HG03045 (cell line): Measurements from ENCODE around the gene SASS6.
A peak's percentile ranks its signal among the peaks of the same experiment; 100 is the strongest.

Experiments
- ATAC-seq: cut with Tn5 transposase; IDR thresholded peaks from one replicate; pipeline ENCODE4 v1.9.1; 2021; ENCODE audit warnings: mild to moderate bottlenecking, moderate library complexity; ENCODE audit not compliant: unreplicated experiment

Gene SASS6

DNA sequence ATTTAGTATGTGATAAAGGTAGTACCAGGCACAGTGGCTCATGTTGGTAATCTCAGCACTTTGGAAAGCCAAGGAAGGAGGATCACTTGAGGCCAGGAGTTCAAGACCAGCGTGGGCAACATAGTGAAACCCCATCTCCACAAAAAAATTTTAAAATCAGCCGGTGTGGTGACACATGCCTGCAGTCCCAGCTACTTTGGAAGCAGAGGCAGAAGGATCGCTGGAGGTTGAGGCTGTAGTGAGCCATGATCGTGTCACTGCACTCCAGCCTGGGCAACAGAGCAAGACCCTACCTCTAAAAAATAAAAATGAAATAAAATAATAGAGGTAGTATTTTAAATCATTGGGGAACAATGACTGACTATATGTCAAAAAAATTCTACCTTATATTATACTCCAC is 17.2 kb downstream of the SASS6 start:
- no peak for ATAC-seq

DNA sequence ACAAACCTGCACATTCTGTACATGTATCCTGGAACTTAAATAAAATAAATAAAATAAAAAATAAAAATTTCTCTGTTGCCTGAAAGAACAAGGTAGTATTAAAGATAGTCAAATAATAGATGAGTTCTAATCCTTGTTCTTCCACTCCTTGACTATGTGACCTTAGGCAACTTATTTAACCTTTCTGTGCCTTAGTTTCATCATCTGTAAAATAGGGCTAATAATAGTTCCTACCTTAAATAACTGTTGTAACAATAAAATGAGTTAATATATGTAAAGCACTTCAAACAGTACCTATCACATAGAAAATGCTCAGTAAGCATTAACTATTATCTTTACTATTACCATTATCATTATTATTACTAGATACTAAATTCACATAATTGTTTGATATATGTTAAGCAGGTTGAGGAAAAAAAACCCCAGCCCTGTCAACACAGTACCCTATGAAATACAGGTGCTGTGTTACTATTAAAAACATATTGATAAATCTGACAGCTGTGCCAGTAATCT is 23.1 kb downstream of the SASS6 start:
- ATAC-seq = no peak

DNA sequence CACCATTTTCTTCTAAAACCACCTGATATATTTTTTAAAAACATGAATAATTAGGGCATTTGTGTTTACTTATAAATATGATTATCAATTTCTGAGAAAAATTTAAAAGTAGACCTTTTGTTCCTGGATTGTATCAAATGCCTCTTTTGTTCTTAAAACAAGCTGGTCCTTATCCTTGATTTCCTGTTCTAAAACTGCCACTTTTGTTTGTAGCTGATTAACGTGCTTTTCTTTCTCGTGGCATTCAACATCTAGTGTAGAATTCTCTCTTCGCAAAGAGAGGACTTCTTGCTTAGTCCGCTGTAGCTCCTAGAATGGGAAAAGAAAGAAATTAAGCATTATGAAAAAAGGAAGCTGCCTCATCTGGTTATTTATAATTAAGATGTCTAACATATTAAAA is 25.0 kb downstream of the SASS6 start:
- ATAC-seq = no peak

DNA sequence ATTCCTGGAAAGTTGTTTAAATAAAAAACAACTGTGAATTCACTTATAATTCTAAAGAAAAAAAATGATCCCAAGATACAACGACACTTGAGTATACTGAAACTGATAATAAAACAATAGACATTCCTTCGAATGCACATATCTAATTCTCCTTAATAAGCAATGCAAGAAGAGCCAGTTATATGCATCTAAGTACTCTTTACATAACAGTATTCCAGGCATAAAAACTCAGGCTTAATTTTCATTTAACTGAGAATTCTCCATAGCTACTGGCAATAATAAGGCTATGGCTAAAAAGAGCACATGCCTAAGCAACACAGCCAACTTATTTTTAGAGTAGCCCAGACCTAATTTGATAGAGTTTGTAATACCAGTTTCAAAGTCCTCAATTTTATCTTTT is 31.2 kb downstream of the SASS6 start:
- no peak for ATAC-seq

DNA sequence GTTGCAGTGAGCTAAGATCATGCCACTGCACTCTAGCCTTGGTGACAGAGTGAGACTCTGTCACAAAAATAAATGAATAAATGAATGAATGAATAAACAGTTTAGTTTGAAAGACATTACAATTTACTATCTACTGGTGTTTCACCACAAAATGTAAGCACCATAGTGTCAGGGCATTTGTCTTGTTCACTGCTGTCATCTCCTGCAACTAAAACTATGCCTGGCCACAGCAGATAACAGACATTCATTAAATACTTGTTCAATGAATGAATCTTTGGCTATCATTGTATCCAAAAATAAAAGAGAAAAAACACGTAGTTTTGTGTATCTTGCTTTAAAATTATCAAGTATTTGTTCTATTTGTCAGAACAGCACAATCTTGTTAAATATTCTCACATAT is 32.5 kb downstream of the SASS6 start:
- ATAC-seq = no peak

DNA sequence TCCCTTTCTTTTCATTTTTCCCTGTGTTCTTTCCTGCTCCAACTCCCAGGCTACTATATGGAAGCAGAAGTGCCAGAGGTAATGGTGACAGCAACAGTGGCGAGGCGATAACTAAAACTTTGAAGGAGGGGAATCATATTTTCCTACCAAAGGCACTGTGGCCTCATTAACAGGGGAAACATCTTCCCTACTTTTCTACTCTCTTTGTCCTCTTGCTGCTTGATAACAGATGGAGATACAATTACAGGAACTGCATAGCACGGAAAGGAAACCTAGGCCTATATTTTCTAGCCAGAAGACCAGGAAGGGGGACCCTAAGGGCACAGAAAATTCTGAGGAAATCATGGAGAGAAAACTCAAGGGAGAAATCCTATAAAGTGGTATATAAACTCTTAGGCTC is 42.3 kb downstream of the SASS6 start:
- no peak for ATAC-seq

DNA sequence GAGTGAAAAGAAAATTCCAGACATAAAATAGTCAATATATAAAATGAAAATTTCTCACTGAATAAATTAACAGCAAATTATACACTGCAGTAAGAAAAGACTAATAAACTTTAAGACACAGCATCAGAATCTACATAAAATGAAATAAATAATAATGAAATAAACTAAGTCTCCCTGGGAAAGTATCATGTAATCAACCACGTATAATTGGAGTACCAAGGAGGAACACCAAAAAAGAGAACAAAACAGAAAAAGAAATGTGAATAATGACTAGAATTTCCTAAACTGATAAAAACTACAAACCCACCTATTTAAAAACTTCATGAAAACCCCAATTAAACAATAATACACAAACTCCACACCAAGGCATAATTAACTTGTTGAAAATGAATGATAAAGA is 43.6 kb downstream of the SASS6 start:
- no peak for ATAC-seq

DNA sequence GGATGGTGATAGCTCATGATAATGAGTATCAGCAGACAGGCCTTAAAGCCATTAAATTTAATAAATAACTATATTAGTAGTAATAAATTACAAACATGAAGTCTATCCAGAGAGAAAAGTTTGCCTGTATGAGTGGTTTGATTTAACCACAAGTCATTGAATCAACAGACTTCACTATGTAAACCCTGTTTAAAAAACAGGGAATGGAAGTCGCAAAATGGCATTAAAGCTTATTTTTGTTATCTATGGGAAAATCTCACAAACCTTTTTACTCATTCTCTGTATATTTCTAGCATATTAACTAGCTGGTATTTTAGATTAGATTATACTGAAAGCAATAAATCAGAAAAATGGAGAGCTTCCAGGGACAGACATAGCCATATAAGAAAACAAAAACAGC is 45.3 kb downstream of the SASS6 start:
- ATAC-seq = no peak

DNA sequence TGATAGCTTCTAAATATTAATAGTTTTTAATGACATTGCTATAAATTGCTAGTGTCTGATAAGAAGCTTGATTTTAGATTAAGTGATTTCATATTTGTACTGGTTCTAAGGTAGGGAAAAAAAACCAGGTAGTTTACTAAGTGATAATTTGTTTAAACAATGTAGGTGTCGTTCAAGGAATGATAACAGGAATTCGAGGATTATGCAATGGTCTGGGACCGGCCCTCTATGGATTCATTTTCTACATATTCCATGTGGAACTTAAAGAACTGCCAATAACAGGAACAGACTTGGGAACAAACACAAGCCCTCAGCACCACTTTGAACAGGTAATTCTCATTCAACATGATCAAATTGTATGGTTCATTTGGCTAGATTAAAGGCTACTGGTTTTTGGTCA is 52.4 kb downstream of the SASS6 start:
- no peak for ATAC-seq

DNA sequence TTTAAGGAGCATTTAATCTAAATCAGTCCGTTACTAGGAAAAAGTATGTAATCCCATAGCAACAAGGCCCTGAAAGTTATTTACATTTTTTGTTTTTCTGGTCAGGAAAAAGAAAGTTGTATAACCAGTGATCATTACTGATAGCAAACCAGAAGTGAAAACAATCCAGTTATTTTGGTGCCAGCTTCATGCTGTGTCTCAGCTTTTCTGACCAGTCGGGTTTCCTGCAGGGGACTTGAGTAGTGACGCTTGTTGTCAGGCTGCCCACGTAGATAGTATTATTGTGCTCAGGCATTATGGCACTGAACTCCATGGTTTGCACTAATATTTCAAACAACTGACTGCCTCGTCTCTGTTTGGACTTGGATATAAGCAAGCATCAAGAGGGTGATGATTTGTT is 55.2 kb downstream of the SASS6 start:
- peak; percentile 53 for ATAC-seq

DNA sequence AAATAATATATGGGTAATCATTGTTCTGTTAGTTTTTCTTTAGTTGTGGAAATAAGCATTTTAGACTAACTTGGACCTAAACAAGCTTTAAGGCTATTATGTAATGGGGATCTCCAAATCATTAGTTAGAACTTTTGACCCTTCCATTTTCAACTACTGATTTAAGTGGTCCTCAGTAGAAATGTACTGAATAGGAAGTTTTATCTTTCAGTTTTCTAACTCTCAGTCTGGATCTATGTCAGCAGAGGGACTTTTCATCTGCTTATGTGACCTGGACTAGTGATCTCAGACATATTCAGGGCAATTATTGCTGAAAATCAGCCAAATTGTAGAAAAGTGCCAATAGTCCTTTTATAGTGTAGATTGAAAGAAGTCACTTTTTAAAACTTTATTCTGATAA is 56.0 kb downstream of the SASS6 start:
- ATAC-seq = peak; percentile 75

DNA sequence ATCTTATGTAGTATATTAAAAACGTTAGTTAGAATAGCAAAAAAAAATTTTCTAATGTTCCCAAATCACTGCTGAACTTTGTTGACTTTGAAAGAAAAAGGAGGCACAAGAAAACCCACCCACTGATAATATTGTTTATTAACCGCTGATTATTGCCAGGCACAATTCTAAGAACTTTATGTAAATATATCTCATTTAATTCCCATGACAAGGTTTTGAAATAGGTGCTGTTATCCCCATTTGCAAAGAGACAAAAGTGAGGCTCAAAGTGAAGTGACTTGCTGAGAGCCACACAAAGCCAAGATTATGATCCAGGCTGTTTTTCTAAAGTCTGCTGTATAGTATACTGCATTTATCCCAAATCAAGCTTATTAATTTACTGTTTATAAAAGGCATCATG is 56.4 kb downstream of the SASS6 start:
- peak; percentile 8 for ATAC-seq

DNA sequence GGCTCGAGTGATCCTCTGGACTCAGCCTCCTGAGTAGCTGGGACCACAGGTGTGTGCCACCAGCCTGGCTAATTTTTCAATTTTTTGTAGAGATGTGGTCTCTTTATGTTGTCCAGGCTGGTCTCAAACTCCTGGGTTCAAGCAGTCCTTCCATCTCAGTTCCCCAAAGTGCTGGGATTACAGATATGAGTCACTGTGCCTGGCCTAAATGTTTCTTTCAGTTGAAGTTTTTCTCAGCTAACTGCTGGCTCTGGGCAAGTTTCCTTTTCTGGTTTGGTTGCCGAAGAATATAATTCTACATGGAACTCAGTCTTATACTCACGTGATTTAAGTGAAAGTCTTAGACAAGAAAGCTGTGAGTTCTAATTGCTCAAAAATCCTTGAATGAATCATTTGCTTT is 57.0 kb downstream of the SASS6 start:
- ATAC-seq = peak; percentile 50

DNA sequence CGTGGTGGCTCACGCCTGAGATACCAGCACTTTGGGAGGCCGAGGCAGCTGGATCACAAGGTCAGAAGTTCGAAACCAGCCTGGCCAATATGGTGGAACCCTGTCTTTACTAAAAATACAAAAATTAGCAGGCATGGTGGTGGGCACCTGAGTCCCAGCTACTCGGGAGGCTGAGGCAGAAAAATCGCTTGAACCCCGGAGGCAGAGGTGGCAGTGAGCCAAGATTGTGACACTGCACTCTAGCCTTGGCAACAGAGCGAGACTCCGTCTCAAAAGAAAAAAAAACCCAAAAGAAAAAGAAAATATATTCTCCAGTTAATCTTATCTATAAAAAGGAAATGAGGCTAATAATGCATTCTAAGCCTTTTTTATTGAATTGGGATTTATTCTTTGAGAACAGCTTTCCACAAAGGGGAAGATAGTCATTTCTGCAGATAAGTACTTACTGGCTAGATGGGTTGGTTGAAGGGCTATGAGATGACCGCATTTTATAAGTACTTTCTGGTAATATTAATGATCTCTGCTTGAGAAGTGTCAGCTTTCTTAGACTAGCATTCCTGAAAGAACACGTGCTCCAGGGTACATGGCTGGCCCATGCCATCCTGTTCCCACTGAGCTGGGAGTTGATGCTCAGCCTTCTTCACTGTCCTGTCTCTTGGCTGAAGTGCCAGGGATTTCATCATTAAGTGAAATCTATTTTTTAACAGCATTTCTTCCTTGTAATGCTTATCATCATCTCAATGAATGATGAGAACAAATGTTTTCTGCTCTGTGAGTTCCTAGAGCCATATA is 57.9 kb downstream of the SASS6 start:
- no peak for ATAC-seq

DNA sequence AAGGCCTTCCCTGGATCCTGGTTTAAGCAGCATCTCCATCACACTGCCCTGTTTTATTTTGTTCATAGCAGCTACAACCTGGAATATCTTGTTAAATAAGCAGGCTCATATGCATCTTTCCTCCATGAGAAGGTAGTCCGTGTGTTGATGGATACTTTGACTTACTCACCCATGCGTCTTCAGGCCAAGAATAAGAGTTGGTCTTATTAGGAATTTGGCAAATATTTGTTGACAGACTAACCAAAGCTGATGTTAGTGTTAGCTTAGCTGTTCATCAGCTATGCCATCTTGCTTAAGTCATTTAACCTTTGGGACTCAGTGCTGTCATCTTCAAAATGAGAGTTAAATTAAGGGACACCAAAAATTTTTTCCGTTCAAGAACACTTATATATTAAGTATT is 59.2 kb downstream of the SASS6 start:
- no peak for ATAC-seq

DNA sequence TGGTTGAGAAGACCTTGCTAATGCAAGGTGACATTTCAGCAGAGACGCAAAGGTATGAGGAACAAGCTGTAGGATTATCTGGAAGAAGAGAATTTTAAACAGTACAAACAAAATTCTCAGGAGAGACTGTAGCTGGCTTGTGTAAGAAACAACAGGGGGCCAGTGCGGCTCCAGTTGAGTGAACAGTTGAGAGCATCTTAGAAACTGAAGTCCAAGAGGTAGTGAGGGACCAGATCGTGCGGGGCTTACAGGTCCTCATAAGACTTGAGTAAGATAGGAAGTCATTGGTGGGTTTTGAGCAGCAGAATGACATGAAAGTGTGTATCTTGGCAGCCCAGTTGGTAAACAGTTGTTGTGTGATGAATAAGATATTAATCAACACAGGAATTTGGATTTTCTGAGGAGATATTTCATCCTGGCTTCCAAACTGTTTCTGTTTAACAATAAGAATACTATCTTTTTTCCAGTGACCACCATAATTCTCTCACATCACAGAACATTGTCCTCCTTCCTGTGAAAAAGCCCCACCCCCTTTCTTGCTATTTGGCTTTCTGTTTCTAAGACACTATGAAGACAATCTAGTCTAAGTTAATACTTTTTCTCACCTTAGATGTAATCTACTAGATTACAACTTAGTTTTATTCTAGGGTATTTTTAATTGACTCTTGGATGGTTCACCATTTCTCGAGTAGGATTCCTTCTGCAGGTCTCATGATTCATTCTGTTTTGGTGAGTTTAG is 62.4 kb downstream of the SASS6 start:
- ATAC-seq = no peak

DNA sequence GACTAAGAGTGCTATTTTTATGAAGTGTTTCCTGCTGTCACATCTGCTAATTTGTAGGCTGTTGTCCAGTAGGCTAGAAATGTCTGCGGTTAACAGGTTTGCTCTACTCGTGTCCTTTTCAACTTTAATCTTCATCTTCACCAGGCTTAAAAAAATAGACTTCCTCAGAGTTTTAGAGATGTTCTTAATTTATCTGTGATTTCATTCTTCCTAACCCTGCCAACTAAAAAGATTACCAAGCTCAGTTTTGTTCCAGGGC is 66.8 kb downstream of the SASS6 start:
- ATAC-seq = no peak

DNA sequence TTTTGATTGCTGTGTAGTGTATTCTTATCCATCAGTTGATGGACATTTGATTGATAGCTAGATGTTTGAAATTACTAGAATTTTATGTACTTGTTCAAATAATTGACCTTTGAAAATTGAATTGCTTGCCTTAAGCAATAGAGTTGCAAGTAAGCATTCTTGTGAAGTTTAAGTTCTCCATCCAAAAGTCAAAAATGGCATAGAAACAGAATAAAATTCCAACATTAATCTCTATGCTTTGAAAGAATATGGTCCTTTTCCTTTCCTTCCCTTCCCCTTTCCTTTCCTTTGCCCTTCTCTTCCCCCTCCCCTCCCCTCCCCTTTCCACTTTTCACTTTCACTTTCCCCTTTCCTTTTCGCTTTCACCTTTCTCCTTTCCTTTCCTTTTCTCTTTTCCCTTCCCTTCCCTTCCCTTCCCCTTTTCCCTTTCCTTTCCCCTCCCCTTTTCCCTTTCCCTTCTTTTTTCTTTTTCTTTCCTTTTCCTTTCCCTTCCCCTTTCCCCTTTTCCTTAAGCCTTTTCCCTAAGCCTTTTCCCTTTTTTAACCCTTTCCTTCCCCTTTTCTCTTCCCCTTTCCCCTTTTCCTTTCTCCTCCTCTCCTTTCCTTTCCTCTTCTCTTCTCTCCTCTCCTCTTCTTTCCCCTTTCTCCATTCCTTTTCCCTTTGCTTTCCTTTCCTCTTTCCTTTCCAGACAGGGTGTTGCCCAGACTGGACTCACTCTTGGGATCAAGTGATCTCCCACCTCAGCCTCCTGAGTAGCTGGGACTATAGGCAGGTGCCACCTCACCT is 67.4 kb downstream of the SASS6 start:
- ATAC-seq = no peak

DNA sequence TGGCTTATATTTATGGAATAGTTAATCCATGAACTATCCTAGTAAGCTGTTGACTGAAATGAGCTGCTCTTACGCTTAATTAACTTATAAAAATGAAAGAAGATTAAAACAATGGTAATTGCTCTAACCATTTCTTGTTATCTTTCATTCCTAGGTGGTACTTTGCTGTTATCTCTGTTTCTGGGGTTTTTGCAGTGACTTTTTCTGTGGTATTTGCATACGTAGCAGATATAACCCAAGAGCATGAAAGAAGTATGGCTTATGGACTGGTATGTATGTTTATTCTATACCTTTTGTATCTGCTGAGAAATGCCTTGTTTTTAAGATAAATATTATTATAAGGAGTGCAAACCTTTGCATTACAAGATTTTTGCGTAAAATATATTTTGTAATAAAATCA is 71.0 kb downstream of the SASS6 start:
- ATAC-seq = no peak

DNA sequence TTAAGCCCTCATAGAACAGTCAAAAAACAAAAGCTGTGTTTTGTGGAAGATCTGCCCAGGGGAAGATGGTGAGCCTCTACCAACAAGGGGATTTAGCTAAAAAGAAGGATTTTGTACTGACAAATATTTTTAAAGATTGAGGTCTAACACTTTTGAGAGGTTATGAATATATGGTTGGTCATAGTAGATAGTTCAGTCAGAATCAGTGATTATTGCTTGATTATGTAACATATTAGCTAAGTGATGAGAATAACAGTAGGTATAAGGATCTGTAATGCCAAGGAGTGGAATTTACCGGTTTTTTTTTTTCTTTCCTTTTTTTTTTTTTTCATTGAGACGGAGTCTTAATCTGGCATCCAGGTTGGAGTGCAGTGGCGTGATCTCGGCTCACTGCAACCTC is 79.0 kb downstream of the SASS6 start:
- ATAC-seq = no peak

DNA sequence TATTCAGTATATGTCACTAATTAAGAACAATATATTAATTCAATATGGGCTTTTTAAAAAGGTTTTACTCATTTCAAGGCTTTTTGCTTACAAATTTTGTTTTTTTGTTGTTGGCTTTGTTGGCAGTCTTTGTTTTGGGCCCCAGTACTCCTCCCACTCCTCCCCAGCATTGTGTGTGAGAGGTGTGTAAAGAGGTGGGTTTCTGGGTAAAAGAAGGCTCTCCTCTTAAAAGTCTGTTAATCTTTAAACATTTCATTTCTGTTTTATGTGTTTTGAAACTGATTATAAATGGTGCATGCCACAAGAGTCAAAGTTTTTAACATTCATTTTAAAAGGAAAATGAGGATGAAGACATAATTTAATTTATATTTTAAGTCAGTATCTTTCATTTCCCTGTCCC is 79.6 kb downstream of the SASS6 start:
- ATAC-seq = no peak

DNA sequence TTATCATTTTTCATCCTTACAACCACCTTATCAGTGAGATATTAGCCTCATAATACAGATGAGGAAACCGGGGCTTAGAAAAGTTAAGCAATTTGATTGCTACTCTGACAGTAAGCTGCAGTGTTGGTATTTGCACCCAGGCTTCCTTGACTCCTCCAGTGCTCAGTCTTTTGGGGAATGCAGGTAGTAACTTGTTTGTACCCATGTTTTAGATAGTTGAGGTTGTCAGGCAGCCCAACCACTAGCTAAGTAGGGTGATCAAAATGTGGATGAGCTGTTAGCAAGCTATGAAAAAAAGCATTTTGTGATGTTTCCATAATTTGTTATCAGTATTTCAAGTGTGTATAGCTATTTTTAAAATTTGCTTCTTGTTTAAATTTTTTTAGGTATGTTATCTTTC is 80.8 kb downstream of the SASS6 start:
- ATAC-seq = no peak
